IMR-90 (cell line): ENCODE measurements around the gene IFNG. TPM values are rescaled to one million over a fixed set of nuclear protein-coding genes. Genes with fewer than 3 reads are reported as not detected.

Experiments
- ATAC-seq: fragments of 200-7000 bp; cut with Tn5 transposase; 2 replicates; pipeline ENCODE4 v1.9.1; 2020; ENCODE audit warnings: low read depth, mild to moderate bottlenecking, moderate library complexity
- BruUV-seq: library from RNA; stranded (reverse); fragments of 400-500 nt; replicated peaks from 2 replicates; lab custom pipeline; 2021; lab: Mats Ljungman, UMichigan
- CTCF ChIA-PET: fragments of 300-600 bp; formaldehyde crosslinking; extraction: SDS; loops from one replicate; lab custom pipeline; 2021; ENCODE audit warnings: antibody characterized with exemption; lab: Yijun Ruan, JAX
- POLR2A ChIA-PET: fragments of 300-600 bp; sonication (Branson Sonifier 250); formaldehyde crosslinking; loops from one replicate; lab custom pipeline; 2022; ENCODE audit warnings: antibody characterized with exemption; ENCODE audit not compliant: unreplicated experiment; lab: Charles Lee
- DNase-seq: peaks from one replicate; pipeline ENCODE4 v3.0.0; 2013
- H2AFZ ChIP-seq: replicated peaks from 2 replicates; pipeline ENCODE3; 2013; ENCODE audit warnings: low read length, mild to moderate bottlenecking; ENCODE audit not compliant: poor library complexity
- H2AK5ac ChIP-seq: 2 replicates; pipeline ENCODE4 v1.6.1; 2013; ENCODE audit warnings: low read depth, low read length, inconsistent platforms
- H2AK9ac ChIP-seq: replicated peaks from 2 replicates; pipeline ENCODE3; 2013; ENCODE audit warnings: mild to moderate bottlenecking, low read depth, low read length, moderate library complexity; ENCODE audit not compliant: poor library complexity
- H2BK120ac ChIP-seq: 2 replicates; pipeline ENCODE4 v1.6.1; 2013; ENCODE audit warnings: low read depth, low read length, inconsistent platforms
- H2BK15ac ChIP-seq: 3 replicates; pipeline ENCODE4 v1.6.1; 2013; ENCODE audit warnings: low read depth, low read length, inconsistent platforms
- H2BK20ac ChIP-seq: 2 replicates; pipeline ENCODE4 v1.6.1; 2013; ENCODE audit warnings: low read depth, mild to moderate bottlenecking, inconsistent platforms, low read length, moderate library complexity
- H2BK5ac ChIP-seq: 2 replicates; pipeline ENCODE4 v1.6.1; 2013; ENCODE audit warnings: mild to moderate bottlenecking, low read depth, low read length, inconsistent platforms; ENCODE audit not compliant: poor library complexity, severe bottlenecking
- H3K14ac ChIP-seq: replicated peaks from 2 replicates; pipeline ENCODE4 v1.6.1; 2013; ENCODE audit warnings: low read depth, low read length, inconsistent platforms
- H3K18ac ChIP-seq: 2 replicates; pipeline ENCODE4 v1.6.1; 2013; ENCODE audit warnings: low read depth, low read length, control low read depth
- H3K23ac ChIP-seq: 2 replicates; pipeline ENCODE4 v1.6.1; 2013; ENCODE audit warnings: low read depth, low read length, inconsistent platforms
- H3K27ac ChIP-seq: 2 replicates; pipeline ENCODE4 v1.5.1; 2013; ENCODE audit warnings: mild to moderate bottlenecking, control low read depth, low read length; ENCODE audit not compliant: insufficient read depth
- H3K27me3 ChIP-seq: 2 replicates; pipeline ENCODE4 v1.6.1; 2013; ENCODE audit warnings: low read length; ENCODE audit not compliant: control insufficient read depth, insufficient read depth
- H3K36me3 ChIP-seq: 2 replicates; pipeline ENCODE4 v1.6.1; 2013; ENCODE audit warnings: low read length, mixed read lengths; ENCODE audit not compliant: control insufficient read depth, insufficient read depth
- H3K4ac ChIP-seq: 2 replicates; pipeline ENCODE4 v1.6.1; 2013; ENCODE audit warnings: low read depth, low read length, inconsistent platforms
- H3K4me1 ChIP-seq: 2 replicates; pipeline ENCODE4 v1.6.1; 2013; ENCODE audit warnings: low read length, mixed read lengths; ENCODE audit not compliant: control insufficient read depth, insufficient read depth
- H3K4me2 ChIP-seq: 2 replicates; pipeline ENCODE4 v1.6.1; 2013; ENCODE audit warnings: low read depth, mild to moderate bottlenecking, control low read depth, low read length, moderate library complexity
- H3K4me3 ChIP-seq: 2 replicates; pipeline ENCODE4 v1.5.1; 2013; ENCODE audit warnings: low read depth, mild to moderate bottlenecking, control low read depth, low read length, moderate library complexity; ENCODE audit not compliant: insufficient read depth
- H3K56ac ChIP-seq: 2 replicates; pipeline ENCODE4 v1.6.1; 2013; ENCODE audit warnings: low read length, inconsistent platforms; ENCODE audit not compliant: insufficient read depth; ENCODE audit errors: extremely low read depth
- H3K79me1 ChIP-seq, 2 experiments: 2 replicates each; pipeline ENCODE4 v1.6.1; 2013; ENCODE audit warnings: low read length in 2 of 2, inconsistent platforms in 1 of 2, low read depth in 1 of 2
- H3K9ac ChIP-seq: 2 replicates; pipeline ENCODE4 v1.6.1; 2013; ENCODE audit warnings: low read depth, low read length, control low read depth
- H3K9me1 ChIP-seq: 2 replicates; pipeline ENCODE4 v1.6.1; 2013; ENCODE audit warnings: low read length, inconsistent platforms; ENCODE audit not compliant: insufficient read depth
- H3K9me3 ChIP-seq: 2 replicates; pipeline ENCODE4 v1.6.1; 2013; ENCODE audit warnings: low read length; ENCODE audit not compliant: control insufficient read depth, insufficient read depth
- H4K20me1 ChIP-seq: 2 replicates; pipeline ENCODE4 v1.6.1; 2013; ENCODE audit warnings: low read length, inconsistent platforms; ENCODE audit not compliant: insufficient read depth
- H4K5ac ChIP-seq: 2 replicates; pipeline ENCODE4 v1.6.1; 2013; ENCODE audit warnings: mild to moderate bottlenecking, low read depth, low read length, control low read depth
- H4K8ac ChIP-seq, 2 experiments: 2 replicates each; pipeline ENCODE4 v1.6.1; 2013; ENCODE audit warnings: low read depth in 2 of 2, low read length in 2 of 2, control low read depth in 1 of 2, inconsistent platforms in 1 of 2
- H4K91ac ChIP-seq: 2 replicates; pipeline ENCODE4 v1.6.1; 2013; ENCODE audit warnings: low read depth, low read length, inconsistent platforms; ENCODE audit not compliant: insufficient read depth
- CHD1 ChIP-seq: IDR thresholded peaks from 2 replicates; pipeline ENCODE4 v1.6.1; 2012; ENCODE audit warnings: low read depth, low read length, improper control_type of control experiment
- MAFK ChIP-seq: IDR thresholded peaks from 2 replicates; pipeline ENCODE4 v1.6.1; 2012; ENCODE audit warnings: low read depth, low read length, improper control_type of control experiment
- MAZ ChIP-seq: IDR thresholded peaks from 2 replicates; pipeline ENCODE4 v1.6.1; 2012; ENCODE audit warnings: low read depth, mild to moderate bottlenecking, low read length, improper control_type of control experiment, moderate library complexity, borderline replicate concordance
- RCOR1 ChIP-seq: IDR thresholded peaks from 2 replicates; pipeline ENCODE4 v1.6.1; 2012; ENCODE audit warnings: mild to moderate bottlenecking, low read length, improper control_type of control experiment; ENCODE audit not compliant: insufficient replicate concordance
- WGBS, 2 experiments: methylation state at CpG; one replicate each; pipeline versions ENCODE4 v1.1.5 to v1.1.7; 2013; ENCODE audit warnings: missing lambda C conversion rate in 2 of 2; ENCODE audit not compliant: insufficient read length in 1 of 2; ENCODE audit errors: extremely low coverage in 2 of 2; 5-methylcytosine and 5-hydroxymethylcytosine counted together
- dilution Hi-C: fragments of 300-500 bp; cut with HindIII; formaldehyde crosslinking; loops from one replicate; pipeline ENCODE4 v1.14.3; 2018; ENCODE audit warnings: low sequenced_read_pairs; ENCODE audit not compliant: unreplicated experiment
- in situ Hi-C: fragments of 300-500 bp; cut with MboI; formaldehyde crosslinking; loops from 3 replicates; pipeline ENCODE4 v1.14.3; 2019; ENCODE audit warnings: low sequenced_read_pairs, inconsistent platforms, mixed read lengths
- intact Hi-C: fragments of 100-400 bp; cut with micrococcal nuclease; formaldehyde crosslinking; loops from 2 replicates; pipeline ENCODE4 v1.10.0; 2022
- polyA plus RNA-seq, 3 experiments: library from polyadenylated mRNA; depleted of rRNA; stranded (reverse); fragments of >200 nt; gene quantifications; 2 replicates each; pipeline ENCODE4 v1.2.3, GENCODE V29; 2012; ENCODE audit warnings: low replicate concordance in 1 of 3
- total RNA-seq: library from RNA; depleted of rRNA; stranded (reverse); fragments of >200 nt; gene quantifications from 2 replicates; pipeline ENCODE4 v1.2.3, GENCODE V29; 2012
- TF ChIP-seq, protein P1 (sequence below): fragments of 150-350 bp; IDR thresholded peaks from 2 replicates; pipeline ENCODE4 v1.6.1; 2016; ENCODE audit warnings: low read depth, mild to moderate bottlenecking, low read length, moderate library complexity, borderline replicate concordance
- TF ChIP-seq, protein P2 (sequence below): conservative IDR thresholded peaks from 2 replicates; pipeline ENCODE4 v1.5.1; 2012; ENCODE audit warnings: mild to moderate bottlenecking, low read depth, low read length, improper control_type of control experiment

The IFNG gene
- total and polyA plus RNA-seq, 2 of the 4 experiments (the other 2 are of a cell fraction) = not detected

DNA sequence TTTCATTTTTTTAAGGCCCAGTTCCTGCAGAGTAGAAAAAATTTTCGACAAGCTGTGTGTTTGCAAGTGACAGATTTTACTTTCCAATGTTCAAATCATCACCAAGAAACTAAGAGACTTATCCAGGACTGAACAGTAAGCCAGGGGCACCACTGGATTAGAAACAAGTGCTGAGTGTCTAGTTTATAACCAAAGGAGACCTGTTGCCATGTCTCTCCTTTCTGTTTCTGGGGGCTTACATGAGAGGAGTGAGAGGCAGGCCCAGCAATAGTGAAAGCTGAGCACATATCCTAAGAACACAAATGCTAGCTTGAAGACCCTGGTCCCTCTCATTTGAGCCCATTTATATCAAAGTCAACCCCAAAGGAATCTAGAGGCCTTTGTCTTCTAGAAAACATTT lies 2.9 kb downstream of the IFNG start:
- in situ Hi-C loops = no loop called here
- H3K79me1 ChIP-seq = no peaks in the 10 kb centered on the region

More for the DNA sequence above, 2.9 kb downstream of the IFNG start:
- Histone ChIP-seq H3K18ac (no peak overlapping the region), H3K9ac (no peak overlapping the region), H2BK5ac (no peak overlapping the region), H3K9me3 (no peaks in the 10 kb centered on the region), H4K20me1 (no peaks in the 10 kb centered on the region), H3K9me1 (no peaks in the 10 kb centered on the region), H2BK15ac (no peak overlapping the region), H3K23ac (no peak overlapping the region), H3K56ac (no peak overlapping the region), H4K8ac (no peak overlapping the region), H2AK9ac (no peak overlapping the region), H3K27ac (no peak overlapping the region), H3K27me3 (no peaks in the 10 kb centered on the region; the same call in 1 of the 2 replicates), H2AK5ac (no peak overlapping the region), H3K14ac (no peak overlapping the region), H4K91ac (no peak overlapping the region), H2AFZ (no peak overlapping the region), H3K4ac (no peak overlapping the region), H2BK120ac (no peak overlapping the region), H3K36me3 (no peaks in the 10 kb centered on the region), H2BK20ac (no peak overlapping the region), H3K4me2 (no peak overlapping the region), H3K4me1 (no peaks in the 10 kb centered on the region), H3K4me3 (no peak overlapping the region), H4K5ac (no peak overlapping the region)
- TF ChIP-seq MAZ = no peak
- no peak for TF ChIP-seq RCOR1
- no peak for TF ChIP-seq MAFK
- no peak for TF ChIP-seq CHD1
- TF ChIP-seq, protein P1, sequence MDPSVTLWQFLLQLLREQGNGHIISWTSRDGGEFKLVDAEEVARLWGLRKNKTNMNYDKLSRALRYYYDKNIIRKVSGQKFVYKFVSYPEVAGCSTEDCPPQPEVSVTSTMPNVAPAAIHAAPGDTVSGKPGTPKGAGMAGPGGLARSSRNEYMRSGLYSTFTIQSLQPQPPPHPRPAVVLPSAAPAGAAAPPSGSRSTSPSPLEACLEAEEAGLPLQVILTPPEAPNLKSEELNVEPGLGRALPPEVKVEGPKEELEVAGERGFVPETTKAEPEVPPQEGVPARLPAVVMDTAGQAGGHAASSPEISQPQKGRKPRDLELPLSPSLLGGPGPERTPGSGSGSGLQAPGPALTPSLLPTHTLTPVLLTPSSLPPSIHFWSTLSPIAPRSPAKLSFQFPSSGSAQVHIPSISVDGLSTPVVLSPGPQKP = no peak
- TF ChIP-seq, protein P2, sequence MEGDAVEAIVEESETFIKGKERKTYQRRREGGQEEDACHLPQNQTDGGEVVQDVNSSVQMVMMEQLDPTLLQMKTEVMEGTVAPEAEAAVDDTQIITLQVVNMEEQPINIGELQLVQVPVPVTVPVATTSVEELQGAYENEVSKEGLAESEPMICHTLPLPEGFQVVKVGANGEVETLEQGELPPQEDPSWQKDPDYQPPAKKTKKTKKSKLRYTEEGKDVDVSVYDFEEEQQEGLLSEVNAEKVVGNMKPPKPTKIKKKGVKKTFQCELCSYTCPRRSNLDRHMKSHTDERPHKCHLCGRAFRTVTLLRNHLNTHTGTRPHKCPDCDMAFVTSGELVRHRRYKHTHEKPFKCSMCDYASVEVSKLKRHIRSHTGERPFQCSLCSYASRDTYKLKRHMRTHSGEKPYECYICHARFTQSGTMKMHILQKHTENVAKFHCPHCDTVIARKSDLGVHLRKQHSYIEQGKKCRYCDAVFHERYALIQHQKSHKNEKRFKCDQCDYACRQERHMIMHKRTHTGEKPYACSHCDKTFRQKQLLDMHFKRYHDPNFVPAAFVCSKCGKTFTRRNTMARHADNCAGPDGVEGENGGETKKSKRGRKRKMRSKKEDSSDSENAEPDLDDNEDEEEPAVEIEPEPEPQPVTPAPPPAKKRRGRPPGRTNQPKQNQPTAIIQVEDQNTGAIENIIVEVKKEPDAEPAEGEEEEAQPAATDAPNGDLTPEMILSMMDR = no peak
- DNase-seq = no peak
- BruUV-seq = no TSS peak
- WGBS, 2 experiments = no CpG with 5 or more reads among the region's 1 CpG
- POLR2A ChIA-PET = no interaction called here
- CTCF ChIA-PET = no interaction called here
- dilution Hi-C loops (no loop called here), intact Hi-C loops (no loop called here)
- ATAC-seq = no peak
